ENCODE data around the gene ARPIN. TPM values are rescaled to one million over a fixed set of nuclear protein-coding genes. Genes with fewer than 3 reads are reported as not detected.
A peak's percentile ranks its signal among the peaks of the same experiment; 100 is the strongest.

Gene ARPIN
- total and polyA plus RNA-seq, 9 of the 15 experiments (the other 6 are each of a cell fraction or from before 2014, with no cell fraction given), result not detected

DNA sequence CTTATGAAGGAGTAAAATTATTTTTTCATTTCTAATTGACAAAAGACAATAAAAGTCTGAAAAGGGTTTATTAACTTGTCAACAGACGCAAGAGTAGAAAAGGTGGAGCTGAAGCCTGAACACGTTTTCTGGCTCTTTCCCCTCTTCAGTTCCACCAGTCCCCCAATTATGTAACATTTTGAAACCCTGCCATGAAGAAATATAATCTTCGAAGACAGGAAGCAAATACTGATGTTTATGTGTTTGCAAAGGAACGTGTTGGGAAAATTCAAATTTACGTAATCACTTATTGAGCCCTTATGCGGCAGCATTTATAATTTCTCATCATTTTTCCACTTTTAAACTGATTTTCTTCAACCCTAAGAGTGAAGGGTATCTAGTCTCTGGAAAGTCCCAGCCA, 19.7 kb downstream of the ARPIN start:
- CTCF ChIA-PET (ENCODE audit: low intra/inter-chr PET ratio), result interaction anchor here (1.0 kb wide), 1 partner anchor 79 kb away, joined by 4 read pairs; no protein-coding TSS in a partner anchor
- peak overlapping the region; percentile 98; the same call in 1 of the 2 replicates for H2AFZ ChIP-seq (ENCODE audit: low read depth, low read length)

DNA sequence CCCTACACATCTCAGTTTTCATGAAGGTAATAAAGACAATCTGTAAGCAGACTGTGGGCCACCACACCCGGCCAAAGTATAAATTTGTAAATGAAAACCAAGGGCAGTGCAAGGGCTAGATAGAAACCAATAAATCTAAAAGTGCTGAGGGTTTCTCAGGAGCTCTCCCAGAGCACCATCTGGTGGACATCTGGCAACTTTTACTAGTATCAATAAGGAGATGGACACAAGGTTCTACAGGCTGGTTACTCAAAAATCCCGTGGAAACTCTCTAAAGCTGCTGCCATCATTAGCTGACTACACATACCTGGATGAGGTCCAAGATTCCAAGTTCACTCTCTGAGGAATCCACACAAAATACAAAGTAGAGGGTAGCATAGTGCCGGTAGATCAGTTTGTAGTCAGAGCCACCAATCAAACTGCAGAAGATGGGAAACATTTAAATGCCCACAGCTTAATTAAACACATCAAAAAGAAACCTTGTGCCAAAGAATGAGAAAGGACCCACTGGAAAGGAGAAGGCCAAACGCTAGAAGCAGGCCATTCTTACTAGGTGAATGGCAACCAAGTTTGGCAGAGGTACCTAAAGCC, 24.4 kb downstream of the ARPIN start:
- no peak overlapping the region for H3K4me3 ChIP-seq
- no peak overlapping the region for H3K9ac ChIP-seq (ENCODE audit: insufficient read depth in 1 of 2, low read depth in 2 of 2, low read length in 2 of 2)
- ATAC-seq (peak; percentile 71), DNase-seq (ENCODE audit: extremely low read depth in 1 of 4, low spot score in 3 of 4) (peak in 1 of 4 experiments; percentile 51), FAIRE-seq (peak; percentile 74)
- H3K79me2 ChIP-seq (ENCODE audit: control insufficient read depth, insufficient read depth, low read length), result peaks cover 29% of the 10 kb centered on the region
- no peaks in the 10 kb centered on the region for H4K20me1 ChIP-seq (replicated peaks; ENCODE audit: control insufficient read depth, insufficient read depth, low read length)
- 55% methylated on average over 4 of the region's 4 CpGs for WGBS (ENCODE audit: insufficient coverage, low coverage, missing lambda C conversion rate)
- CTCF ChIA-PET (ENCODE audit: low intra/inter-chr PET ratio), result interaction anchor here (0.5 to 1.6 kb wide), 7 partner anchors 14 to 1382 kb away, joined by 3 to 11 read pairs (median 4); no protein-coding TSS in a partner anchor
- H3K4me1 ChIP-seq (replicated peaks in 1 of 2; ENCODE audit: control insufficient read depth in 2 of 2, insufficient read depth in 2 of 2, low read length in 2 of 2), result peaks cover 0 to 6% of the 10 kb centered on the region in 2 experiments; a peak in 1 of 5 replicates
- POLR2A ChIA-PET, result interaction anchor here (0.6 to 1.5 kb wide), 6 partner anchors 10 to 126 kb away, joined by 3 to 7 read pairs (median 3); no protein-coding TSS in a partner anchor
- H3K4me2 ChIP-seq (ENCODE audit: insufficient read depth, low read length), result no peak overlapping the region
- intact Hi-C loops (cut with micrococcal nuclease) (loop anchor here (1.0 kb wide), 1 partner anchor 148 kb away; no protein-coding TSS in a partner anchor), in situ Hi-C loops (cut with MboI) (no loop called here)
- H3K9me1 ChIP-seq (ENCODE audit: control insufficient read depth, insufficient read depth, low read length), result no peaks in the 10 kb centered on the region
- peaks cover 46% of the 10 kb centered on the region for H3K36me3 ChIP-seq (ENCODE audit: control insufficient read depth, insufficient read depth, low read length)
- H3K9me3 ChIP-seq (replicated peaks; ENCODE audit: control insufficient read depth, insufficient read depth, low read depth, low read length), result no peaks in the 10 kb centered on the region
- H3K27ac ChIP-seq (ENCODE audit: extremely low read depth, low read depth, low read length), result no peak overlapping the region
- BruUV-seq (replicated peaks), result no TSS peak
- H2AFZ ChIP-seq (ENCODE audit: low read depth, low read length), result no peak overlapping the region
- no peaks in the 10 kb centered on the region for H3K27me3 ChIP-seq (ENCODE audit: control insufficient read depth in 2 of 2, insufficient read depth in 2 of 2, low read length in 2 of 2)
- TF ChIP-seq, protein P1, sequence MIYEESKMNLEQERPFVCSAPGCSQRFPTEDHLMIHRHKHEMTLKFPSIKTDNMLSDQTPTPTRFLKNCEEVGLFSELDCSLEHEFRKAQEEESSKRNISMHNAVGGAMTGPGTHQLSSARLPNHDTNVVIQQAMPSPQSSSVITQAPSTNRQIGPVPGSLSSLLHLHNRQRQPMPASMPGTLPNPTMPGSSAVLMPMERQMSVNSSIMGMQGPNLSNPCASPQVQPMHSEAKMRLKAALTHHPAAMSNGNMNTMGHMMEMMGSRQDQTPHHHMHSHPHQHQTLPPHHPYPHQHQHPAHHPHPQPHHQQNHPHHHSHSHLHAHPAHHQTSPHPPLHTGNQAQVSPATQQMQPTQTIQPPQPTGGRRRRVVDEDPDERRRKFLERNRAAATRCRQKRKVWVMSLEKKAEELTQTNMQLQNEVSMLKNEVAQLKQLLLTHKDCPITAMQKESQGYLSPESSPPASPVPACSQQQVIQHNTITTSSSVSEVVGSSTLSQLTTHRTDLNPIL (CRISPR knock-in tag; IDR thresholded peaks at IDR 0.05), result no peak
- no peak for TF ChIP-seq ATF1 (CRISPR knock-in tag; IDR thresholded peaks at IDR 0.05)
- no peak for TF ChIP-seq ATF1 (tag; IDR thresholded peaks at IDR 0.05)
- TF ChIP-seq CHD4 (IDR thresholded peaks at IDR 0.05; ENCODE audit: insufficient read depth, insufficient replicate concordance, low read depth, low read length, poor library complexity, severe bottlenecking), result no peak
- no peak for TF ChIP-seq MIER1 (IDR thresholded peaks at IDR 0.05; ENCODE audit: low read depth)

More for the DNA sequence above, 19.7 kb downstream of the ARPIN start:
- FAIRE-seq, result peak; percentile 51
- POLR2A ChIA-PET, result interaction anchor here (0.5 to 1.2 kb wide), 5 partner anchors 10 to 309 kb away, joined by 3 to 7 read pairs (median 3); no protein-coding TSS in a partner anchor
- Histone ChIP-seq H3K4me3 (peak overlapping the region; percentile 78), H3K36me3 (ENCODE audit: control insufficient read depth, insufficient read depth, low read length) (peaks cover 17% of the 10 kb centered on the region), H3K79me2 (ENCODE audit: control insufficient read depth, insufficient read depth, low read length) (peaks cover 34% of the 10 kb centered on the region), H3K27ac (ENCODE audit: extremely low read depth, low read depth, low read length) (peak overlapping the region; percentile 86), H3K4me1 (replicated peaks in 1 of 2; ENCODE audit: control insufficient read depth in 2 of 2, insufficient read depth in 2 of 2, low read length in 2 of 2) (peaks cover 2 to 6% of the 10 kb centered on the region in 2 experiments; a peak in 1 of 5 replicates), H3K9ac (ENCODE audit: insufficient read depth in 1 of 2, low read depth in 2 of 2, low read length in 2 of 2) (peak overlapping the region in 1 of 2 experiments; percentile 93; a peak in 3 of 4 replicates), H3K9me1 (ENCODE audit: control insufficient read depth, insufficient read depth, low read length) (no peaks in the 10 kb centered on the region), H4K20me1 (replicated peaks; ENCODE audit: control insufficient read depth, insufficient read depth, low read length) (no peaks in the 10 kb centered on the region), H3K27me3 (ENCODE audit: control insufficient read depth in 2 of 2, insufficient read depth in 2 of 2, low read length in 2 of 2) (no peaks in the 10 kb centered on the region), H3K9me3 (replicated peaks; ENCODE audit: control insufficient read depth, insufficient read depth, low read depth, low read length) (no peaks in the 10 kb centered on the region), H3K4me2 (ENCODE audit: insufficient read depth, low read length) (peak overlapping the region; percentile 91)
- no peak for DNase-seq (ENCODE audit: extremely low read depth in 1 of 4, low spot score in 3 of 4)
- no peak for ATAC-seq
- TF ChIP-seq MYC (IDR thresholded peaks at IDR 0.05; ENCODE audit: low read depth, low read length) (peak; percentile 35; the same call in 1 of the 2 replicates), MYC (CRISPR knock-in tag; IDR thresholded peaks at IDR 0.05; ENCODE audit: borderline replicate concordance, low read depth) (no peak), CEBPB (tag; IDR thresholded peaks at IDR 0.05) (0 out of 2 replicates have a peak, but pooled peaks have one; percentile 25), CEBPG (CRISPR knock-in tag; IDR thresholded peaks at IDR 0.05) (no peak), CEBPG (tag; conservative IDR thresholded peaks at IDR 0.05 in 1 of 2, IDR thresholded peaks at IDR 0.05 in 1 of 2) (0 out of 4 replicates have a peak, but pooled peaks of 1 of the 2 experiments have one; percentile 25), SREBF2 (CRISPR knock-in tag; IDR thresholded peaks at IDR 0.05) (no peak)
- no TSS peak for BruUV-seq (replicated peaks)
- in situ Hi-C loops (cut with MboI), result no loop called here
- intact Hi-C loops (cut with micrococcal nuclease), result loop anchor here (5.0 kb wide), 1 partner anchor 131 kb away; no protein-coding TSS in a partner anchor
- WGBS (ENCODE audit: insufficient coverage, low coverage, missing lambda C conversion rate), result 11% methylated on average over 6 of the region's 6 CpGs
